Fibroblast of villous mesenchyme (primary cell): ENCODE results near the gene CSN2. TPM values are rescaled to one million over a fixed set of nuclear protein-coding genes. Genes with fewer than 3 reads are reported as not detected.

Source experiments
- DNase-seq: peaks from one replicate; pipeline ENCODE4 v3.0.0-alpha.2; 2010; ENCODE audit warnings: low read depth
- H3K4me3 ChIP-seq: 2 replicates; pipeline ENCODE4 v1.5.1; 2011; ENCODE audit warnings: low read depth, mild to moderate bottlenecking, low read length
- CTCF ChIP-seq: IDR thresholded peaks from 2 replicates; pipeline ENCODE4 v1.5.1; 2012; ENCODE audit warnings: low read depth, mild to moderate bottlenecking, low read length; ENCODE audit not compliant: insufficient read depth
- total RNA-seq: library from RNA; depleted of rRNA; stranded (reverse); fragments of >200 nt; gene quantifications from 2 replicates; pipeline ENCODE4 v1.2.3, GENCODE V29; 2012

Gene CSN2
- total RNA-seq, 1 donor, result not detected

GRCh38 chr4:69909195-69909594, 56.3 kb downstream of the CSN2 start:
- no peak for DNase-seq
- no peak for TF ChIP-seq CTCF
- no peak overlapping the region for H3K4me3 ChIP-seq

GRCh38 chr4:69907151-69907550, 58.4 kb downstream of the CSN2 start:
- H3K4me3 ChIP-seq, result no peak overlapping the region
- no peak for TF ChIP-seq CTCF
- no peak for DNase-seq

Other genes starting within 250 kb of the CSN2 start
- under 0.01 TPM in 2 replicates for gene SULT1B1, start 205.1 kb downstream of the CSN2 start, total RNA-seq
- gene SULT1E1, start 105.6 kb downstream of the CSN2 start, total RNA-seq, result under 0.01 and 0.97 TPM in 2 replicates
- gene CSN1S1, start 34.7 kb downstream of the CSN2 start, total RNA-seq, result not detected in 2 replicates
- gene STATH, start 30.2 kb upstream of the CSN2 start, total RNA-seq, result not detected in 2 replicates
- gene HTN3, start 62.7 kb upstream of the CSN2 start, total RNA-seq, result not detected in 2 replicates
- gene HTN1, start 84.7 kb upstream of the CSN2 start, total RNA-seq, result under 0.01 TPM in 1 of 2 replicates, not detected in the other
- not detected in 2 replicates for gene PRR27, start 188.5 kb upstream of the CSN2 start, total RNA-seq
- not detected in 2 replicates for gene ODAM, start 230.0 kb upstream of the CSN2 start, total RNA-seq